Skin of body (tissue), 2 donors: Measurements from ENCODE around the gene FAM240A. TPM values are rescaled to one million over a fixed set of nuclear protein-coding genes. Genes with fewer than 3 reads are reported as not detected.

Experiments used
- DNase-seq: peaks from one replicate; lab custom pipeline; 2025; lab: John Stamatoyannopoulos, UW
- total RNA-seq: library from RNA; depleted of rRNA; stranded (reverse); fragments of >200 nt; gene quantifications from one replicate; pipeline ENCODE4 v1.2.3, GENCODE V29; 2014

FAM240A gene
- total RNA-seq, 1 donor from 2014 or later, result not detected

DNA sequence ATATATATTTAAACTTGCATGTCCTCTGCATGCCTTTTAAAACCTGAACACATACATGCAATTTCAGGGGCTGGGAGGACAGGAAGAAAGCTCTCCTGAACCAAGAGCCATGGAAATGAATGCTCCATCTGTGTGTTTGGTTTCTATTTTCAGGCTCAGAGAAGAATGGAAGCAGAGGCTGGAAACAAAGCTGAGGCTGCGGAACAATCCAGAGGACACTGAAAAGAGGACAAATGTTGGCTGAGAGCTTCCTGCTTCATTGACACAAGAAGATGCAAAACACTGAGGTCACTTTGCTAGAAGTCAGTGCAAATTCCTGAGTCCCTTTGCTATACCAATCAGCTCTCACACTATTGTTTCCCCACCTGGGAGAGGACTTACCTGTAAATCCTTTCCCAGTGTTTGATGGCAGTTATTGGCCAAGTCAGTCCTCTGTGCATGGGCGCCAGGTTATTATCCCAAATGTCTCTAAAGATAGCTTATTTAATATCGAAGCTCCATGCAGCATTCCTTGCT, 12.7 kb downstream of the FAM240A start:
- DNase-seq, result no peak

- DNase-seq, result no peak
These were observed 13.7 kb downstream of the FAM240A start for GRCh38 chr3:46626039-46626438.

DNA sequence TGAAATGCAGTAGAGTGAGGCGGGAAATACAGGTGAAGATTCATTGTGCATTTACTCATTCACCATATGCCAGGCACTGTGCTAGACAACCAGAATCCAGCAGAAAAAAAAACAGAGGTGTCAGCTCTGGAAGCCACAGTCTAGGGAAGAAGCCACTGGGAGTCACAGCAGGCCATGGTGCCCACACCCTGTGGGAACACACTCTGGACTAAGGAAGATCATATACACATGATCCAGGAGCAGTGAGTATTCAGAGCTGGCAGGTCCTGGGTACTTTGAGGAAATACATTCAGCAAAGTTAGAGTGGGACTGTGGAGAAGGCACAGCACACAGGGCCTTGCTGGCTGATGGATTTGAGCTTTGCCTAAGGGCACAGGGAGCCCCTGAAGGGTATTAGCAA, 14.8 kb downstream of the FAM240A start:
- no peak for DNase-seq

- peak; percentile 72 for DNase-seq
These were observed 16.6 kb downstream of the FAM240A start for GRCh38 chr3:46628901-46629369.

- peak; percentile 84 for DNase-seq
These were observed 17.5 kb downstream of the FAM240A start for GRCh38 chr3:46629551-46630517.

- no peak for DNase-seq
These were observed 20.5 kb downstream of the FAM240A start for GRCh38 chr3:46632792-46633191.

DNA sequence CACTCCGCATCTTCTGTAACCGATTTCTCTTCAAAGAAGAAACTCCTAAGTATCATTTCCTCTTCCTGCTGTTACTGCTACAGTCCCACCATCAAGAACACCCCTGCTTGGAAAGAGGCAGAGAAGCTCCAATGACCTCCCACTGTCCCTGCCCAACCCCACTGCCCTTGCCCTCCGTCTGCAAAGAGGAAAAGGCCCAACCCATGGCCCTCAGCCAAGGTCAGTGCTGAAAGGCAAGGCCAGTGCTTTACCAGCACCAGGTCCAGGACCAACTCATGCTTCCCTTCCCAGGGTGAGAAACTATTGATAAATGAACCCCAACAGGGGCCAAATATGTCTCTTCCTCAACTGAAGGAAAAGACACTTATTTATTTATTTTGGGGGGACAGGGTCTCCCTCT, 22.5 kb downstream of the FAM240A start:
- no peak for DNase-seq

GRCh38 chr3:46639221-46639620, 26.9 kb downstream of the FAM240A start:
- no peak for DNase-seq

DNA sequence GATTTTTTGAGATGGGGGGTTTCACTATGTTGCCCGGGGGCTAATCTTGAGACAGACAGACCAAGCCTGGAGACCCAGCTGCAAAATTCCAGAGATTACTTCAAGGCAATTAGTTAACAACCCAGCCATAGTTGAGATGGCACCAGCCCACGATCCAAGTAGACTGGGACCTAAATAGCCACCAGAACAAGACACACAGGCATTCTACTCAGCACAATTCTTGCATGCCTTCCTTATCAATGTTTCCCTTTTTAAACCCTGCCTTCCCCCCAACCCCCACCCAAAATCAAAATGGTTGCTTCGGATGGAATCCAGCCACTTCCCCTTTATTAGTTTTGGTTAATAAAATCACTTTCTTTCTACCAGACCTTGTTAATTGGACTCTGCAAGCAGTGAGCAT, 28.6 kb downstream of the FAM240A start:
- no peak for DNase-seq

- no peak for DNase-seq
These were observed 30.6 kb downstream of the FAM240A start for GRCh38 chr3:46642971-46643370.

- no peak for DNase-seq
These were observed 31.4 kb downstream of the FAM240A start for GRCh38 chr3:46643701-46644100.

DNA sequence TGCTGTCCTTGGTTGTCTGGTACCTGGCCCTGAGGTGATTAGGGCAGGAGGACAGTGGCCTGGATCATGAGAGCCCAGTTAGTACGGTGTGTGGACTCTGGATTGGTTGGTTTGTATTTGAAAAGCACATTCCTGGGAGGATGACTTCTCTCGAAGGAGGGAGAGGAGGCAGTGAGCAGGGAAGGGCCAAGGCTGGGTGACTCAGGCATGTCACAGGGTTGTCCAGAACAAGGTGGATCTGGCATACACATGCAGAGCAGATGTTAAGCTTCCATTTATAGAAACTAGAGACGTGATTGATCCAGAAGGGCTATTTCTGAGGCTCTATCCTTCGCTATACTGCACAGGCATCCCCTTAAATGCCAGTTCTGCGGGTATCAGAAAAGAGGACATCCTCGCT, 34.4 kb downstream of the FAM240A start:
- no peak for DNase-seq

DNA sequence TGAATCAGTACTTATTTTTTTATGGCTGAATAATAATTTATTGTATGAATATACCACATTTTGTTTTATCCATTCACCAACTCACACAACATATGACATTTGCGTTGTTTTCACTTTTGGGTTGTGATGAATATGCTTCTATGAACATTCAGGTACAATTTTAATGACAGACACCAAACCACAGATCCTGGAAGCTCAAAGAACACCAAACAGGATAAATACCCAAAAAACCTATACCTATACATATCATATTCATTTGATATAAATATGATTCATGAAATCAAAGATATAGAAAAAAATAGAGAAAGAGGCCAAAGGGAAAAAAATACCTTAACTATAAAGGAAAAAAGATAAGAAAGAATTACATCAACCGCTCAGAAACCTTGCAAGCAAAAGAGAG, 35.8 kb downstream of the FAM240A start:
- DNase-seq, result no peak

- DNase-seq, result no peak
These were observed 37.1 kb downstream of the FAM240A start for GRCh38 chr3:46649436-46649835.

- no peak for DNase-seq
These were observed 38.8 kb downstream of the FAM240A start for GRCh38 chr3:46651084-46651483.

- DNase-seq, result no peak
These were observed 42.9 kb downstream of the FAM240A start for GRCh38 chr3:46655271-46655670.

DNA sequence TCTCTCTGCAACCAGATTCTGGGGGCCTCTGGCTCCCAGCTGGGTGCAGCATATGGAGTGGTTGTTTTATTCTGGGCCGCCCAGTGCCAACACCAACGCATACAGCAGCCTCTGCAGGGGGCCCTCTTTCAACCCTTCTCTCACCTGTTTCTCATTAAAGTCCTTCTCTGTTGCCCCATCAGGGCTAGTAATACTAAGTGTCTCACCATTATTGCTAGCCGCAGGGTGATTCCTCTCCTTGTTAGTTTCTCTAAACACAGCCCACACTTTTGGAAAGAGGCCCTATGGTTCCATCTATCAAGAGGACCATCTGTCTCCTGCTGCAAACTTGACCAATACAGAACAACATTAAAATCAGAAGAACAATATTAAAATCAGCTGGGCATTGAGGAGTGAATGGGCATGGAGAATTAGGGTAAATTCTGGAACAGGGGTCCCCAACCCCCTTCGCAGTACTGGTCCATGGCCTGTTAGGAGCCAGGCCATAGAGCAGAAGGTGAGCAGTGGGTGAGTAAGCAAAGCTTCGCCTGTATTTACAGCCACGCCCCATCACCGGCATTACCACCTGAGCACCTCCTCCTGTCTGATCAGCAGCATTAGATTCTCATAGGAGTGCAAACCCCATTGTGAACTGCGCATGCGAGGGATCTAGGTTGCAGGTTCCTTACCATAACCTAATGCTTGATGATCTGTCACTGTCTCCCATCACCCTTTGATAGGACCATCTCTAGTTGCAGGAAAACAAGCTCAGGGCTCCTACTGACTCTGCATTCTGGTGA, 44.6 kb downstream of the FAM240A start:
- no peak for DNase-seq

GRCh38 chr3:46659285-46659684, 47.0 kb downstream of the FAM240A start:
- DNase-seq, result no peak

DNA sequence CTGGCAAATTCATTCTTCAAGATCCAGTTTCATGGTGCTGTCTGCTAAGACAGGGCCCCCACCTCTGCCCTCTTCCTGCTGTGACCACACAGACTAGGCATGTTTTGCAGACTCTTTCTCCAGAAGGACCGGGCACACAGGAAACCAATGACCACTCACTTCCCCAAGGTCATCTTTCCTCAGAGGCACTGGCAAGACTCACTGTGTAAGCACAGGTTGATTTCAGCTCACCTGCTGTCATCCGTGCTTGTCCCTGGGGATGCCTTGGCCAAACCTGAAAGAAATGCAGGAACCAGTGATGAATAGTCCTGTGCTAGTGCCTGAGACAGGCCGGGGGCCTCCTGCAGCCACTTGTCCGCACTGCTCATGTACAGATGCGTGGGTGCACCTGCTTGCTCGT, 47.7 kb downstream of the FAM240A start:
- DNase-seq, result no peak

- no peak for DNase-seq
These were observed 48.5 kb downstream of the FAM240A start for GRCh38 chr3:46660543-46661523.
